HepG2 (cell line): ENCODE results near the gene SLF1. TPM values are rescaled to one million over a fixed set of nuclear protein-coding genes. Genes with fewer than 3 reads are reported as not detected.

Source experiments
- ATAC-seq: fragments of 200-7000 bp; cut with Tn5 transposase; 3 replicates; pipeline ENCODE4 v1.9.1; 2020; ENCODE audit warnings: mild to moderate bottlenecking, moderate library complexity
- BruUV-seq: library from RNA; stranded (reverse); fragments of 400-500 nt; replicated peaks from 2 replicates; lab custom pipeline; 2021; lab: Mats Ljungman, UMichigan
- CTCF ChIA-PET: fragments of 300-600 bp; formaldehyde crosslinking; extraction: SDS; loops from one replicate; lab custom pipeline; 2021; ENCODE audit warnings: low total read pairs, inconsistent platforms, low intra/inter-chr PET ratio; lab: Yijun Ruan, JAX
- POLR2A ChIA-PET: fragments of 350-600 bp; sonication (Branson Sonifier 250); formaldehyde crosslinking; loops from one replicate; lab custom pipeline; 2020; ENCODE audit warnings: antibody characterized with exemption, inconsistent platforms; lab: Yijun Ruan, JAX
- DNase-seq: peaks from one replicate; pipeline ENCODE4 v3.0.0-alpha.2; 2015; ENCODE audit warnings: low spot score
- FAIRE-seq: peaks from 3 replicates; lab custom pipeline; 2011; peaks lifted over from hg19 to GRCh38; lab: Jason Lieb, UNC
- H2AFZ ChIP-seq: one replicate; pipeline ENCODE4 v1.6.1; 2011; ENCODE audit warnings: low read length, inconsistent platforms
- H3K27ac ChIP-seq: fragments of 300-600 bp; 3 replicates; pipeline ENCODE4 v1.8.0; 2011; ENCODE audit warnings: mixed run types, mild to moderate bottlenecking, mixed read lengths, low read length, inconsistent platforms; ENCODE audit not compliant: insufficient read depth; ENCODE audit errors: extremely low read length
- H3K27me3 ChIP-seq, 2 experiments: fragments of 200-600 bp in 1 of 2; 2 replicates in 1 of 2; 3 replicates in 1 of 2; pipeline versions ENCODE4 v1.6.0 to v1.8.0; 2011; ENCODE audit warnings: low read length in 2 of 2, mild to moderate bottlenecking in 2 of 2, moderate library complexity in 2 of 2, inconsistent platforms in 1 of 2; ENCODE audit not compliant: insufficient read depth in 2 of 2, control insufficient read depth in 1 of 2
- H3K36me3 ChIP-seq, 2 experiments: fragments of 200-600 bp in 1 of 2; replicated peaks in 1 of 2; 2 replicates in 1 of 2; 3 replicates in 1 of 2; pipeline versions ENCODE4 v1.5.1 to v1.8.0; 2011; ENCODE audit warnings: low read length in 2 of 2, inconsistent platforms in 1 of 2; ENCODE audit not compliant: insufficient read depth in 2 of 2, control insufficient read depth in 1 of 2
- H3K4me1 ChIP-seq: 2 replicates; pipeline ENCODE4 v1.5.1; 2012; ENCODE audit warnings: low read length, inconsistent platforms; ENCODE audit not compliant: insufficient read depth
- H3K4me2 ChIP-seq: 2 replicates; pipeline ENCODE4 v1.6.0; 2011; ENCODE audit warnings: low read depth, low read length, inconsistent platforms
- H3K4me3 ChIP-seq, 3 experiments: fragments of 200-600 bp in 1 of 3; sonication (generic), shearing (Covaris generic) in 1 of 3; replicated peaks in 1 of 3; 2 replicates each; pipeline ENCODE4 v1.5.1; 2011 to 2016; ENCODE audit warnings: low read length in 3 of 3, inconsistent platforms in 2 of 3, low read depth in 2 of 3, mild to moderate bottlenecking in 2 of 3, control low read depth in 1 of 3, mixed read lengths in 1 of 3; ENCODE audit not compliant: insufficient read depth in 1 of 3
- H3K79me2 ChIP-seq: one replicate; pipeline ENCODE4 v1.6.1; 2011; ENCODE audit warnings: low read length, inconsistent platforms; ENCODE audit not compliant: insufficient read depth
- H3K9ac ChIP-seq: 2 replicates; pipeline ENCODE4 v1.6.0; 2011; ENCODE audit warnings: mild to moderate bottlenecking, low read depth, low read length, inconsistent platforms; ENCODE audit not compliant: insufficient read depth
- H3K9me3 ChIP-seq: 2 replicates; pipeline ENCODE4 v1.5.1; 2012; ENCODE audit warnings: mild to moderate bottlenecking, low read length
- H4K20me1 ChIP-seq: 2 replicates; pipeline ENCODE4 v1.6.0; 2011; ENCODE audit warnings: inconsistent platforms, mild to moderate bottlenecking, low read length, moderate library complexity; ENCODE audit not compliant: insufficient read depth
- AHR ChIP-seq: IDR thresholded peaks from 2 replicates; pipeline ENCODE4 v1.6.1; 2018; ENCODE audit warnings: missing genetic modification reagents, missing compliant biosample characterization
- ATF7-NPFF ChIP-seq: sonication (generic); formaldehyde crosslinking; IDR thresholded peaks from 2 replicates; pipeline ENCODE4 v1.8.1; 2023; ENCODE audit warnings: mild to moderate bottlenecking, low read depth, missing genetic modification reagents, moderate library complexity
- GATA4 ChIP-seq: sonication (generic); IDR thresholded peaks from 2 replicates; pipeline ENCODE4 v1.6.1; 2016; ENCODE audit warnings: antibody characterized with exemption, low read depth, borderline replicate concordance
- HIVEP1 ChIP-seq: sonication (generic); formaldehyde crosslinking; IDR thresholded peaks from 2 replicates; pipeline ENCODE4 v1.4.0; 2020; ENCODE audit warnings: mild to moderate bottlenecking, missing genetic modification reagents
- PBX3 ChIP-seq: sonication (generic); formaldehyde crosslinking; IDR thresholded peaks from 2 replicates; pipeline ENCODE4 v1.8.1; 2023; ENCODE audit warnings: missing genetic modification reagents, inconsistent platforms, borderline replicate concordance
- PITX1 ChIP-seq: sonication (generic); formaldehyde crosslinking; IDR thresholded peaks from 2 replicates; pipeline ENCODE4 v1.5.1; 2020; ENCODE audit warnings: mild to moderate bottlenecking, missing genetic modification reagents
- RAD51 ChIP-seq: fragments of 450-650 bp; IDR thresholded peaks from 2 replicates; pipeline ENCODE4 v1.6.1; 2016; ENCODE audit warnings: borderline replicate concordance
- SMARCC2 ChIP-seq: fragments of 450-650 bp; IDR thresholded peaks from 2 replicates; pipeline ENCODE4 v1.6.1; 2017; ENCODE audit warnings: antibody characterized with exemption, mild to moderate bottlenecking
- TOPORS ChIP-seq: sonication (generic); formaldehyde crosslinking; IDR thresholded peaks from 2 replicates; pipeline ENCODE4 v1.8.0; 2023; ENCODE audit warnings: mild to moderate bottlenecking, missing genetic modification reagents
- ZNF33B ChIP-seq: sonication (generic); formaldehyde crosslinking; IDR thresholded peaks from 2 replicates; pipeline ENCODE4 v1.5.1; 2020; ENCODE audit warnings: mild to moderate bottlenecking, missing genetic modification reagents
- WGBS: methylation state at CpG from one replicate; pipeline ENCODE4 v1.1.6; 2017; ENCODE audit warnings: low lambda C conversion rate; 5-methylcytosine and 5-hydroxymethylcytosine counted together
- in situ Hi-C: cut with HindIII; loops from 2 replicates; pipeline ENCODE4 v1.10.0; 2017; ENCODE audit warnings: low pct_unique_long_range_greater_than_20kb; ENCODE audit not compliant: extremely low pct_ligation_motif_present
- intact Hi-C: fragments of 100-400 bp; cut with micrococcal nuclease; formaldehyde crosslinking; loops from one replicate; pipeline ENCODE4 v1.10.0; 2022; ENCODE audit not compliant: unreplicated experiment
- polyA plus RNA-seq, 8 experiments: library from polyadenylated mRNA; depleted of rRNA in 3 of 8; stranded (reverse) in 7 of 8; unstranded in 1 of 8; fragments of >200 nt; fragmentation: Illumina TruSeq in 4 of 8; extraction: Trizol in 4 of 8; gene quantifications; 2 replicates each; pipeline versions ENCODE4 v1.2.1 to v1.2.3, GENCODE V29; 2011 to 2016; ENCODE audit warnings: low read depth in 4 of 8, missing spikeins in 1 of 8, mixed read lengths in 1 of 8; ENCODE audit not compliant: insufficient read depth in 1 of 8
- total RNA-seq, 5 experiments: library from RNA; depleted of rRNA; stranded (reverse); fragments of >200 nt; fragmentation: Illumina TruSeq; extraction: Trizol; gene quantifications; 2 replicates each; pipeline ENCODE4 v1.2.3, GENCODE V29; 2016; ENCODE audit warnings: low read depth in 1 of 5
- TF ChIP-seq, protein P1 (sequence below): fragments of 450-650 bp; IDR thresholded peaks from 2 replicates; pipeline ENCODE4 v1.6.1; 2017
- TF ChIP-seq, protein P2 (sequence below): sonication (generic); formaldehyde crosslinking; IDR thresholded peaks from 2 replicates; pipeline ENCODE4 v1.4.0; 2020; ENCODE audit warnings: mild to moderate bottlenecking, missing genetic modification reagents

The SLF1 gene
- total and polyA plus RNA-seq, 2 of the 13 experiments (the other 11 are each of a cell fraction or from before 2014, with no cell fraction given) = 2.1 to 9.1 TPM

DNA sequence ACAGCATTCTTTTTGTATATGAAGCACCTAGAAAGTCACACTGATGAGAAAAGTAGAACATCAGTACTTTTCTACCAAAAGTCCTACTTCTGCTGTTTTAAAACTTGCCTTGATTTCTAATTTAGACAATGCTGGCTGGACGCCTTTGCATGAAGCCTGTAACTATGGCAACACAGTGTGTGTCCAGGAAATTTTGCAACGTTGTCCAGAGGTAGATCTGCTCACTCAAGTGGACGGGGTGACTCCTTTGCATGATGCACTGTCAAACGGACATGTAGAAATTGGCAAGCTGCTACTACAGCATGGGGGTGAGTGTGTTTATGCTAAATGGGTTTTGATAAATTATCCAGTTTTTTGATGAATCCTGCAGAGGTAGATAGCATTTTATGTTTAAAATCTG lies 73.5 kb downstream of the SLF1 start (continued):
- TF ChIP-seq, protein P1, sequence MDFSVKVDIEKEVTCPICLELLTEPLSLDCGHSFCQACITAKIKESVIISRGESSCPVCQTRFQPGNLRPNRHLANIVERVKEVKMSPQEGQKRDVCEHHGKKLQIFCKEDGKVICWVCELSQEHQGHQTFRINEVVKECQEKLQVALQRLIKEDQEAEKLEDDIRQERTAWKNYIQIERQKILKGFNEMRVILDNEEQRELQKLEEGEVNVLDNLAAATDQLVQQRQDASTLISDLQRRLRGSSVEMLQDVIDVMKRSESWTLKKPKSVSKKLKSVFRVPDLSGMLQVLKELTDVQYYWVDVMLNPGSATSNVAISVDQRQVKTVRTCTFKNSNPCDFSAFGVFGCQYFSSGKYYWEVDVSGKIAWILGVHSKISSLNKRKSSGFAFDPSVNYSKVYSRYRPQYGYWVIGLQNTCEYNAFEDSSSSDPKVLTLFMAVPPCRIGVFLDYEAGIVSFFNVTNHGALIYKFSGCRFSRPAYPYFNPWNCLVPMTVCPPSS = no peak
- TF ChIP-seq ATF7-NPFF (no peak), HIVEP1 (CRISPR knock-in tag) (no peak), ZNF33B (CRISPR knock-in tag) (no peak), RAD51 (no peak), PBX3 (CRISPR knock-in tag) (no peak), PITX1 (CRISPR knock-in tag) (no peak)

GRCh38 chr5:94692581-94692980 lies 74.1 kb downstream of the SLF1 start:
- no peak overlapping the region for H3K4me3 ChIP-seq
- no peak overlapping the region for H3K4me2 ChIP-seq
- H3K27me3 ChIP-seq = no peaks in the 10 kb centered on the region
- intact Hi-C loops = loop anchor here (2.0 kb wide), 1 partner anchor 74 kb away; the partner anchor contains the start of genes KIAA0825 and SLF1
- H3K79me2 ChIP-seq = no peaks in the 10 kb centered on the region
- POLR2A ChIA-PET = no interaction called here
- H3K27ac ChIP-seq = no peak overlapping the region
- in situ Hi-C loops = no loop called here
- H3K4me1 ChIP-seq = no peaks in the 10 kb centered on the region
- no peak for DNase-seq
- no peaks in the 10 kb centered on the region for H3K9me3 ChIP-seq
- no peak for ATAC-seq
- H3K9ac ChIP-seq = no peak overlapping the region
- no peak overlapping the region for H2AFZ ChIP-seq
- 94% methylated on average over 3 of the region's 3 CpGs for WGBS
- H4K20me1 ChIP-seq = no peaks in the 10 kb centered on the region
- BruUV-seq = no TSS peak
- CTCF ChIA-PET = interaction anchor here (1.0 to 1.7 kb wide), 2 partner anchors 79 to 168 kb away, joined by 3 to 14 read pairs; no protein-coding TSS in a partner anchor
- H3K36me3 ChIP-seq = peaks cover 0 to 10% of the 10 kb centered on the region in 2 experiments; a peak in 3 of 5 replicates
- FAIRE-seq = no peak
- TF ChIP-seq TOPORS = no peak
- no peak for TF ChIP-seq AHR
- no peak for TF ChIP-seq GATA4
- TF ChIP-seq, protein P2, sequence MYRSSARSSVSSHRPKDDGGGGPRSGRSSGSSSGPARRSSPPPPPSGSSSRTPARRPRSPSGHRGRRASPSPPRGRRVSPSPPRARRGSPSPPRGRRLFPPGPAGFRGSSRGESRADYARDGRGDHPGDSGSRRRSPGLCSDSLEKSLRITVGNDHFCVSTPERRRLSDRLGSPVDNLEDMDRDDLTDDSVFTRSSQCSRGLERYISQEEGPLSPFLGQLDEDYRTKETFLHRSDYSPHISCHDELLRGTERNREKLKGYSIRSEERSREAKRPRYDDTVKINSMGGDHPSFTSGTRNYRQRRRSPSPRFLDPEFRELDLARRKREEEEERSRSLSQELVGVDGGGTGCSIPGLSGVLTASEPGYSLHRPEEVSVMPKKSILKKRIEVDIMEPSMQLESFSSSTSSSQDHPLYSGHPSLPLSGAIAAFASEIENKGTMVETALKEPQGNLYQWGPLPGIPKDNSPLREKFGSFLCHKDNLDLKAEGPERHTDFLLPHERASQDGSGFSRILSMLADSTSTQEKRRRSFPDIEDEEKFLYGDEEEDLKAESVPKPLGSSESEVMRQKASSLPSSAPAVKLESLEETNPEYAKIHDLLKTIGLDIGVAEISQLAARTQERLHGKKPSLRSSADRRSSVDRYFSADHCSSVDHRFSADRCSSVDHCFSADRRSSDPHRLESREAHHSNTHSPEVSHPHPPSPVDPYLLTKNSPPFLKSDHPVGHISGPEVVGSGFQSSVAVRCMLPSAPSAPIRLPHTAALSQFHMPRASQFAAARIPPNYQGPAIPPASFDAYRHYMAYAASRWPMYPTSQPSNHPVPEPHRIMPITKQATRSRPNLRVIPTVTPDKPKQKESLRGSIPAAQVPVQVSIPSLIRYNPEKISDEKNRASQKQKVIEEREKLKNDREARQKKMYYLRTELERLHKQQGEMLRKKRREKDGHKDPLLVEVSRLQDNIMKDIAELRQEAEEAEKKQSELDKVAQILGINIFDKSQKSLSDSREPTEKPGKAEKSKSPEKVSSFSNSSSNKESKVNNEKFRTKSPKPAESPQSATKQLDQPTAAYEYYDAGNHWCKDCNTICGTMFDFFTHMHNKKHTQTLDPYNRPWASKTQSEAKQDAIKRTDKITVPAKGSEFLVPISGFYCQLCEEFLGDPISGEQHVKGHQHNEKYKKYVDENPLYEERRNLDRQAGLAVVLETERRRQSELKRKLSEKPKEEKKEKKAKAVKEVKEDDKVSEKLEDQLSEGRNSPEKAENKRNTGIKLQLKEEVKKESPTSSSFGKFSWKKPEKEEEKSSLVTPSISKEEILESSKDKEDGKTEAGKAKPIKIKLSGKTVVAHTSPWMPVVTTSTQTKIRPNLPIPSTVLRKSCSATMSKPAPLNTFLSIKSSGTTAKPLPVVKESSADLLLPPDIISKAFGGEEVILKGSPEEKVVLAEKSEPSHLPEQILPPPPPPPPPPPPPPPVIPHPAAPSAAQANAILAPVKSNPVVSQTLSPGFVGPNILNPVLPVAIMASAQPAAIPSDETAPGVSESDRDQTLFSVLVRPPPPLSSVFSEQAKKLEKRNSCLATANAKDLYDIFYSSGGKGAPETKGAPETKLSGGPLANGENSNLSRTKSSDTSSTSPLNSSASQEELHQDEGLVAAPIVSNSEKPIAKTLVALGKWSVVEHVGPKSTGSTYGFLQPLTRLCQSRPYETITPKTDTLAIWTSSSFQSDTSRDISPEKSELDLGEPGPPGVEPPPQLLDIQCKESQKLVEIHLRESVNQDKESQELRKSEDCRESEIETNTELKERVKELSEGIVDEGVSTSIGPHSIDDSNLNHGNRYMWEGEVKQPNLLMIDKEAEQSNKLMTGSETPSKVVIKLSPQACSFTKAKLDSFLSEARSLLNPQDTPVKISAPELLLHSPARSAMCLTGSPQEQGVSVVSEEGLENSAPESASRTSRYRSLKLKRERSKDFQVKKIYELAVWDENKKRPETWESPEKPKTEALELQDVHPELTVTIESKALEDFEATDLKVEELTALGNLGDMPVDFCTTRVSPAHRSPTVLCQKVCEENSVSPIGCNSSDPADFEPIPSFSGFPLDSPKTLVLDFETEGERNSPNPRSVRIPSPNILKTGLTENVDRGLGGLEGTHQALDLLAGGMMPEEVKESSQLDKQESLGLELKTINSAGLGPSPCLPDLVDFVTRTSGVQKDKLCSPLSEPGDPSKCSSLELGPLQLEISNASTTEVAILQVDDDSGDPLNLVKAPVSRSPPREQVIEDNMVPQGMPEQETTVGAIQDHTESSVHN (CRISPR knock-in tag) = no peak
- TF ChIP-seq SMARCC2 = no peak
